Stimulated activated naive CD4-positive, alpha-beta T cell (primary cell): ENCODE results near the gene USP38.
"Not testable (repeated sequence)": the region's sequence is repeated elsewhere in the genome, so short reads cannot be mapped to it uniquely, and the experiment has no call there.

Experiments used
- DNase-seq, 6 experiments: peaks; one replicate each; lab custom pipeline; 2025; lab: John Stamatoyannopoulos, UW

The USP38 gene

GRCh38 chr4:143207555-143207954, 22.8 kb downstream of the USP38 start:
- no peak for DNase-seq

- DNase-seq, result no peak
These were observed 27.8 kb downstream of the USP38 start for GRCh38 chr4:143212566-143212965.

DNA sequence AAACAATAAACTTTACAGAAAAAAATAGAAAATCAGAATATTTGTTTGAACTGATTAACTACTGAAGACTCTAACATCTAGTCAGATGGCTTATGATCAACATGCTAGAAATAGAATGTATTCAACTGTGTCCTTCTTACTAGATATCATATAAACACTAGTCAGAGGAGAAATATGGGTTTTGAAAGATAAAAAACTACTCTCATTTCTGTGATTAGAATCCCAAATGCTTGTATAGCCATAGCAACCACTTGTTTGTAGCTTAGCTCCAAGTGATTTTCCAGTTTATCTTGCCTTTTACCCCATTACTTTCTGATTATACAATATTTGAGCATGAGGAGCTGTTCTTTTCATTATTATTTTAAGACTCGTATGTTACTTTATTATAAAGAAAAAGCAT, 31.2 kb downstream of the USP38 start:
- no peak for DNase-seq

DNA sequence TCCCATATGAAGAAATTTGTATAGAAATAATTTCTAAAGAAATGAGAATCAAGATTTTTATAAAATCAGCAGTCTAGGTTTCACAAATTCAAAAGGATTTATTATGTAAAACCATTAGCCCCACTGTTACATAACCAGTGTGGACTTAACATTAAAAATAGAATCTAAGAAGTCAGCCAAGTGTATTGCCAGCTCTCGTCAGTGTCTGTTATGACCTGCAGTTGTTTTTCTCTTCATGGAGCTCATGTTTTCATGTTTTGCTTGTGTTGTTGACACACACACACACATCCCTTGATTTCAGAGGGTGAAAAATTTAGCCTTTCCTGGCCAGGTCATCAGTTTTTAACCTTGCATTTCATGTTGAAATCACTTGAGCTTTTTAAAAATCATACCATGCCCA, 39.5 kb downstream of the USP38 start:
- DNase-seq, result no peak

DNA sequence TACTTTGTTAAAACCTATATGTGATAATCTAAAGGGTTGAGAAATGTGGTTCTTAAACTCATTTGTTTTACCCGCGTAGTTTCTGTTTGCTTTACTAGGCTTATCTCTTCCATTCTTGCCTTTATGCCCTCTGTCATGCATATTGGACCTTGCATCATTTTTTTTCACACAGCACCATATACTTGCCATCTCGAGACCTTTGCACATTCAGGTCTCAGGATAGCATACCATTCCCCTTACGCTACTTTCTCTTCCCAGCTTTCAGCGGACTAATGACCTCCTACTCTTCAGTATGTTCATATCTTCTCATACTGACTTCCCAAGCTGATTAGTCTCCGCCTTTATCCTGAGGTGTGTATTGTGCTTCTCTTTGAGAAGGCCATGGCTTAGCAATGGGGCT, 40.5 kb downstream of the USP38 start:
- DNase-seq, result no peak

DNA sequence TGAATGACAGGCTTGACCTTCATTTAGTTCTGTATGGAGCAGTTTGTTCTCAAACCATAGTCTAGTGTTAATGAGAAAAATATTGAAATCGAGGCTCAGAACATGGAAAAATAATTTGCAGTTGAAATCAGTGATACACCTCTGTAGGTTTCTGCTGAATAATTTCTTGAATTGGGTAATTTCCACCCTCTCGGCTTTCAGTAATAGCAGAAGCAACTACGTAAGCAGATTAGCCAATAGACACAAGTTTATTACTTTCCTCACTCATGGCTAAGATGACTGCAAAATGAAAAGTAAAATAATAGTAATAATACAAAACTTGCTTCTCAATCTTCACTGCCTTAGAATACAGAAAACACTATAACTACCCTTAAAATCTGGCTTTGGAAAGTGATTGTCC, 46.0 kb downstream of the USP38 start:
- no peak for DNase-seq

- no peak for DNase-seq
These were observed 47.6 kb downstream of the USP38 start for GRCh38 chr4:143232277-143232676.

GRCh38 chr4:143234153-143234552, 49.4 kb downstream of the USP38 start:
- DNase-seq, result no peak

DNA sequence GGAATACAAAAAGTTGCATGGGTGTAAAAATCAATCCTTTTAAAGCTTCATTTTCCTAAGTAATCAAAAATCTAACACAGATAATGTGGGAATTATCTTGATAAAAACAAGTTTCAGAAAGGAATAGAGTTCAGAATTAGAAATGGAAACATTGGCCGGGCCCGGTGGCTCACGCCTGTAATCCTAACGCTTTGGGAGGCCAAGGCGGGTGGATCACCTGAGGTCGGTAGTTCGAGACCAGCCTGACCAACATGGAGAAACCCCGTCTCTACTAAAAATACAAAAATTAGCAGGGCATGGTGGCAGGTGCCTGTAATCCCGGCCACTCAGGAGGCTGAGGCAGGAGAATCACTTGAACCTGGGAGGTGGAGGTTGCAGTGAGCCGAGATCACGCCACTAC, 52.5 kb downstream of the USP38 start:
- not testable (repeated sequence) for DNase-seq

DNA sequence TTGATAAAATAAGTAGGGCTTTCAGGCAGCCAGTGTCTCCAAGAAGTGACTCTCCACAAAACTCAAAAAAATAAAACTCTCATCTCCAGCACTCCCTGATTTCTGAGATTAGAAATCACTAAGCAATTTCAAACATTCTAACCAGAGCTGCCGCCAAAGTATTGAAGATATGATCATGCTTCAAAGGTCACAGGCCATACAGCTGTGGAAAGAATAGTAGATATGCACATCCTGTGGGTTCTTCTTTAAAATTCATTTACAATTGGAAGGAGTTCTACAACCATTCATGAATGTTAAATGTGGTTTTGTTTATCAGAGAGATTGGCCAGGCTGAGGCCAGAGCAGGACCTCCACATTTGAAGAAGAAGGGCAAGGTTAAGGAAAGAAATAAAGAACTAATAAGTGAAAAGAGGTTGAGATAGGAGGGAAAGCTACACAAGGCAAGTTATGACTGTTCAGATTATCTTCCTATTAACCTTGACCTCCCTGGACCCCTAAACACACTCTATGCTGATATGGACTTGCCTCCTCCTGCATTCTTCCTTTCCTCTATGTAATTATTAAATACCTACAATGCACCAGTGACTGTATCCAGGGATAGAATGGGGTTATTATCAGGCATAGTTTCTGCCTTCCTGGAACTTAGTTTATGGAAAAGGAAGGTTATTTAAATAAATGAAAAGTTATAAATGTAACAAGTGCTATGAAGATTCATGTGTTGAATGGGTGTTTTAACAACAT, 56.4 kb downstream of the USP38 start:
- no peak for DNase-seq

- DNase-seq, result no peak
These were observed 57.2 kb downstream of the USP38 start for GRCh38 chr4:143241892-143242291.

GRCh38 chr4:143243041-143243440, 58.3 kb downstream of the USP38 start:
- DNase-seq, result no peak

DNA sequence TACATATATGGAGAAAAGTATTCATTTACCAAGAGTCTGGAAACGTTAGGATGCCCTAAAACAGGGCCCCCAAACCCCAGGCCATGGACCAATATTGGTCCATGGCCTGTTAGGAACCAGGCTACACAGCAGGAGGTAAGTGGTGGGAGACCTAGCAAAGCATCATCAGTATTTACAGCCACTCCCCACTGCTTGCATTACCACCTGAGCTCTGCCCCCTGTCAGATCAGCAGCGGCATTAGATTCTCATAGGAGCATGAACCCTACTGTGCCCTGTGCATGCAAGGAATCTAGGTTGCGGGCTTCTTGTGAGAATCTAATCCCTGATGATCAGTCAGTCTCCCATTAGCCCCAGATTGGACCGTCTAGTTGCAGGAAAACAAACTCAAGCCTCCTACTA, 62.3 kb downstream of the USP38 start:
- DNase-seq, result no peak

DNA sequence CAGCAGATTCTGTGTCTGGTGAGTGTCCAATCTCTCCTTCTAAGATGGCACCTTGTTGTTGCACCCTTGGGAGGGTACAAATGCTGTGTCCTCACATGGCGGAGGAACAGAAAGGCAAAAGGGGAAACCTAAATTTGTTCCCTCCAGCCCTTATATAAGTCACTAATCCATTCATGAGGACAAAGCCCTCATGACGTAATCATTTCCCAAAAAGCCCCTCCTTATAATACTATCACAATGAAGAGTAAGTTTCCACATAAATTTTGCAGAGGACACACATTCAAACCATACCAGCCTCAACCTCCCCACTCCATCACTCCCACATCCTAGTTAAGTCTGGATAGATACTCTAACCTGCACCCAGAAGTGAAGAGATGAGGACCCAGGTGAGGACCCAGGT, 63.1 kb downstream of the USP38 start:
- DNase-seq, result no peak

DNA sequence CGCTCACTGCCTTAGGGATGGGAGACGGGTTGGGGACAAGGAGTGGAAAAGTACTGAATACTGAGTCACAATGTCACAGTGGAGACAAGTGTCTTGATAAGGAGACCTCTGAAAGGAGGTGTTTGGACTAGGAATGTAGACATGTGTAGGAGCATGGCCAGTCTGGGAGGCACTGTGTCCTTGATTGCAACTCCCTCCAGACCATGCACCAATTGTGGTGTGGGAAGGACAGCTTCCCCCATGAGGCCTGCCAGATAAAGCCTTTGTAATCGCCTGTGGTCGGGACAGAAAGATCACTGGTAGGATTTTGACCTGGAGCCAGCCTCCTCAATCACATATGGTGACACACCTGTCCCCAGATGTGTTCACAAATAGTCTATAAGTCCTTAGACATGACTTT, 64.1 kb downstream of the USP38 start:
- DNase-seq, result no peak

- DNase-seq, result no peak
These were observed 65.9 kb downstream of the USP38 start for GRCh38 chr4:143250617-143251016.

DNA sequence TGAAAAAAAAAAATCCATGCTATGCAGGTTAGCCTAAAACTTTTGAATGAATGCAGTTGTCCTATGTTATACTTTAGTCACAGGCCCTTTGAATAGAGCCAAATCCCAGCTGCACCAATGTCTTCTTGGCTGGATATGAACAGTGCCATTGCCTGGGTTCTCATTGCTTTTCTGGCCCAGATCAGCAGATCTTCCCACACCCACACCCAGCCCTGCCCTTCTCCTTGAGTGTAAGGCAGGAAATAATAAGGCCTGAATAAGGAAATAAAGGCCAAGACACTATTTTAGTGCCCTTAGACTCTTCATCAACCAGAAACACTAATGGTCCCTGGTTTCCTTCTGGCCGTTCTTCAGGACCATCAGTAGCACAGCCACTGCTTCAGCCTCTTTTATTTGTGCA, 66.6 kb downstream of the USP38 start:
- DNase-seq, result no peak

- no peak for DNase-seq
These were observed 67.1 kb downstream of the USP38 start for GRCh38 chr4:143251779-143252178.

DNA sequence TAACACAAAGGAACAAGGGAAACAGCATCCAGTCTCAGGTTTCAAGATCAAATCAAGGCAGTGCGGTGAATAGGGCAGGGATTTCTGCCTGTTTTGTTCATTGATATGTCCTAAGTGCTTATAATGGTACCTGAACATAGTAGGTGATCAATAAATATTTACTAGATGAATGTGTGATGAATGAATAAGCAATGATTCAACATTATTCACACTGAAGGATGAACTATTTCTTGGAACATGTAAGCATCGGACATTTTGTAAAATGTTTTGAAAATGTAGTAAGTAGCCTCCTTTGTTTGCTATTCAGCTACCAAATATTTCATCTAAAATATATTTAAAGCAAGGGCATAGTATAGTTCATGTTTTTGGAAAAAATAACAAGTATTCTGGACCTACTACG, 67.8 kb downstream of the USP38 start:
- DNase-seq, result no peak

DNA sequence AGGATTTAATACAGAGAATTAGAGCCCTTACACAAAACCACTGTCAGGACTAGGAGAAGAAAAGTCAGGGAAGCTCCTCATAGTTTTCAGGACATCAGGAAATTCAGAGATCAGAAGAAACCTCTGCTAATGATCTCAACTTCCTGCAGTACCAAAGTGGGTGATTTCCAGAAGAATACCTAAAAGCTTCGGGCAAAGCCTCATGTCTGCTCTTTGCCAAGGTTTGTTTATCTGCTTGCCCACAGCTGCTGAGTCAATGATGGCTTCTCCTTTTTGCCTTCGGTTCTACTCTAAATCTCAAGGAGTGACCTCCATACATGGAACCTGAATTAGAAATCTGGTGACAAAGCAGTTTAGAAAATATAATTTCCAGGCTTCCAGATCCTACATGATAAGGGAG, 68.4 kb downstream of the USP38 start:
- DNase-seq, result no peak

DNA sequence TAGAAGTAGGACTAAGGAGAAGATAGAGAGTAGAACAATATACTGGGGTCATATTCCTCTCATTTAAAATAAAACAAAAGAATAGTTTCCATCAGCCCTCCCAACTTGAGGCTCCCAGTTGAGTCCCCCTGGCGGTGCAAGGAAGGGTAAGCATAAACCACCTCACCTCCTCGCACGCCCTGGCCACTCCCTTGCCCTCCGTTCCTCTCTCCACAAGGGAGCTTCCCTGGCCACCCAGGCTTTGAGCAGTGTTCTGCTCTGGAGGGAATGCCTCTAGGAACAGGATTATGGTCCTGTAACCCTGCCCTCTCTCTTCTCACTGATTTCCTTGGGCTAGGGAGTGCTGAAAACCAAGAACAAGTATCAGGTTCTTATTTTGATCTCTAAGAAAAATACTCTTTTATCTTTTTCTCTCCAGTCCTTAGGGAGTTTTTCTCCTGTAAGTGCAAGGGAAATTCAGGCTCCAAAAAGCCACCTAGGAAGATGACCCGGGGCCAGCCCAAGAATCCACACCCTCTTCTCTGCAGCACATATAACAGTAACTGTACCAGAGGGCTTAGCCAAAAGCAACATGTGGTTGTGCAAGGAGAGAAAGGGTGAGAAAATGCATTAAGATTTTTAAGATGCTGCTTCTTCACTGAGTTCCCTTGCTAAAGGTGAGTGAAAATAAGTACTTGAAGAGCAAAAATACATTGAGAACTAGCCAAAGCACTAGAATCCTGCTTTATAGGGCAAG, 69.9 kb downstream of the USP38 start:
- DNase-seq, result no peak

GRCh38 chr4:143256456-143256855, 71.7 kb downstream of the USP38 start:
- DNase-seq, result no peak

- no peak for DNase-seq
These were observed 72.6 kb downstream of the USP38 start for GRCh38 chr4:143257356-143257755.

DNA sequence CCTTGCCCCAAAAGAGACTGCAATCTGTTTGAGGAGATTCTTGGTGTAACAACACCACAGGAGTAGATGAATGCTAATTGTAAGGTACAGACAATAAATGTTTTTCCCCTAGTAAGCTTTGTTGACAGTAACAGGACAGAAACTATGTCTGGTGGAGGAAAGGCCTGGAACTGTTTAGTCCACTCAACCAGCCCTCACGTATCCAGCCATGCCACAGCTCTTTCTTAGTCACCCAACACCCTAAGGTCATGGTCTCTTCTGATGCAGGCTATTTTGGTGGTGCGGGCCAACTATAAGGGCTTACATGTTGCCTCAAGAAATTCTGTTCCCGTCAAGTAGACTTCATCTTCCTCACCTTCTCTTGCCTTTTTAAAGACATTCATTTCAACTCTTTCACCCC, 76.0 kb downstream of the USP38 start:
- no peak for DNase-seq
